GM12873 (cell line): Measurements from ENCODE around the gene GAPDHS.

Experiments
- CTCF ChIP-seq: IDR thresholded peaks from 2 replicates; pipeline ENCODE4 v1.5.1; 2012; ENCODE audit warnings: low read depth, mild to moderate bottlenecking, moderate library complexity, low read length, control low read depth; ENCODE audit not compliant: insufficient read depth; ENCODE audit errors: missing control alignments

Gene GAPDHS

GRCh38 chr19:35519291-35519690, 14.0 kb upstream of the GAPDHS start:
- no peak for TF ChIP-seq CTCF

- TF ChIP-seq CTCF: no peak
Observed at GRCh38 chr19:35521124-35521743, 12.0 kb upstream of the GAPDHS start.

- no peak for TF ChIP-seq CTCF
Observed at GRCh38 chr19:35522745-35523327, 10.4 kb upstream of the GAPDHS start.

- TF ChIP-seq CTCF: no peak
Observed at GRCh38 chr19:35524181-35524837, 8.9 kb upstream of the GAPDHS start.

- TF ChIP-seq CTCF: no peak
Observed at GRCh38 chr19:35525873-35526272, 7.4 kb upstream of the GAPDHS start.

- no peak for TF ChIP-seq CTCF
Observed at GRCh38 chr19:35528218-35529038, 4.8 kb upstream of the GAPDHS start, which contains the start of gene SBSN. SBSN (minus strand) TSS chr19:35528311; CDS start chr19:35528281, 30 bp downstream.
